K562 (cell line): ENCODE results near the gene DUS3L. TPM values are rescaled to one million over a fixed set of nuclear protein-coding genes. Genes with fewer than 3 reads are reported as not detected.

ENCODE experiments used
- ATAC-seq: fragments of 200-7000 bp; cut with Tn5 transposase; 3 replicates; pipeline ENCODE4 v1.9.1; 2020; ENCODE audit warnings: moderate library complexity
- BruUV-seq: library from RNA; stranded (reverse); fragments of 400-500 nt; replicated peaks from 2 replicates; lab custom pipeline; 2021; lab: Mats Ljungman, UMichigan
- CTCF ChIA-PET: fragments of 300-600 bp; formaldehyde crosslinking; extraction: SDS; loops from one replicate; lab custom pipeline; 2021; ENCODE audit warnings: low intra/inter-chr PET ratio; lab: Yijun Ruan, JAX
- POLR2A ChIA-PET: fragments of 300-600, 350-650 bp; sonication (Branson Sonifier 250); formaldehyde crosslinking; extraction: SDS; loops from one replicate; lab custom pipeline; 2021; ENCODE audit warnings: antibody characterized with exemption, inconsistent platforms; lab: Yijun Ruan, JAX
- DNase-seq, 4 experiments: peaks; one replicate each; pipeline versions ENCODE4 v3.0.0 to v3.0.0-alpha.2; 2011 to 2018; ENCODE audit warnings: low spot score in 3 of 4, mixed read lengths in 3 of 4; ENCODE audit errors: extremely low read depth in 1 of 4
- FAIRE-seq: peaks from 2 replicates; lab custom pipeline; 2011; peaks lifted over from hg19 to GRCh38; lab: Jason Lieb, UNC
- H2AFZ ChIP-seq: 2 replicates; pipeline ENCODE4 v1.6.0; 2011; ENCODE audit warnings: low read depth, low read length, control low read depth, inconsistent platforms
- H3K27ac ChIP-seq: fragments of 200-600 bp; 3 replicates; pipeline ENCODE4 v1.8.0; 2011; ENCODE audit warnings: low read depth, mild to moderate bottlenecking, control low read depth, inconsistent platforms, low read length, moderate library complexity, mixed read lengths; ENCODE audit errors: extremely low read depth
- H3K27me3 ChIP-seq, 2 experiments: fragments of 300-600 bp in 1 of 2; 2 replicates in 1 of 2; 3 replicates in 1 of 2; pipeline versions ENCODE4 v1.6.0 to v1.8.0; 2011; ENCODE audit warnings: inconsistent platforms in 2 of 2, low read length in 2 of 2, mild to moderate bottlenecking in 1 of 2, mixed read lengths in 1 of 2, moderate library complexity in 1 of 2; ENCODE audit not compliant: control insufficient read depth in 2 of 2, insufficient read depth in 2 of 2
- H3K36me3 ChIP-seq: fragments of 300-600 bp; 3 replicates; pipeline ENCODE4 v1.8.0; 2011; ENCODE audit warnings: mild to moderate bottlenecking, low read length, inconsistent platforms; ENCODE audit not compliant: control insufficient read depth, insufficient read depth
- H3K4me1 ChIP-seq, 2 experiments: fragments of 200-600 bp in 1 of 2; replicated peaks in 1 of 2; 2 replicates in 1 of 2; 3 replicates in 1 of 2; pipeline versions ENCODE4 v1.5.1 to v1.8.0; 2011; ENCODE audit warnings: inconsistent platforms in 2 of 2, low read length in 2 of 2, mild to moderate bottlenecking in 1 of 2, mixed read lengths in 1 of 2, moderate library complexity in 1 of 2; ENCODE audit not compliant: control insufficient read depth in 2 of 2, insufficient read depth in 2 of 2
- H3K4me2 ChIP-seq: 2 replicates; pipeline ENCODE4 v1.6.1; 2011; ENCODE audit warnings: low read length, control low read depth, inconsistent platforms, mixed read lengths; ENCODE audit not compliant: insufficient read depth
- H3K4me3 ChIP-seq: fragments of 200-600 bp; sonication (generic), shearing (Covaris generic); 2 replicates; pipeline ENCODE4 v1.5.1; 2016; ENCODE audit warnings: control low read depth, inconsistent platforms
- H3K79me2 ChIP-seq: fragments of 200-600 bp; 3 replicates; pipeline ENCODE4 v1.8.0; 2011; ENCODE audit warnings: low read length, inconsistent platforms; ENCODE audit not compliant: control insufficient read depth, insufficient read depth
- H3K9ac ChIP-seq, 2 experiments: 2 replicates each; pipeline versions ENCODE4 v1.6.0 to v1.6.1; 2011; ENCODE audit warnings: low read depth in 2 of 2, low read length in 2 of 2, control low read depth in 1 of 2, inconsistent platforms in 1 of 2, mild to moderate bottlenecking in 1 of 2, mixed read lengths in 1 of 2; ENCODE audit not compliant: insufficient read depth in 1 of 2
- H3K9me1 ChIP-seq: one replicate; pipeline ENCODE4 v1.6.0; 2011; ENCODE audit warnings: inconsistent platforms, mild to moderate bottlenecking, low read length, moderate library complexity; ENCODE audit not compliant: control insufficient read depth, insufficient read depth
- H3K9me3 ChIP-seq: replicated peaks from 2 replicates; pipeline ENCODE4 v1.5.1; 2011; ENCODE audit warnings: low read depth, low read length, inconsistent platforms; ENCODE audit not compliant: control insufficient read depth, insufficient read depth
- H4K20me1 ChIP-seq: replicated peaks from 2 replicates; pipeline ENCODE4 v1.6.1; 2011; ENCODE audit warnings: low read length, inconsistent platforms, mixed read lengths; ENCODE audit not compliant: control insufficient read depth, insufficient read depth
- BMI1 ChIP-seq: fragments of 150-350 bp; IDR thresholded peaks from 2 replicates; pipeline ENCODE4 v1.6.1; 2014; ENCODE audit warnings: low read length
- DDX20 ChIP-seq: fragments of 450-650 bp; IDR thresholded peaks from 2 replicates; pipeline ENCODE4 v1.6.1; 2016; ENCODE audit warnings: missing genetic modification characterization, low read depth, mild to moderate bottlenecking, missing compliant biosample characterization, moderate library complexity
- FOXK1 ChIP-seq: sonication (generic); formaldehyde crosslinking; IDR thresholded peaks from 2 replicates; pipeline ENCODE4 v1.8.0; 2022; ENCODE audit warnings: missing genetic modification reagents, mild to moderate bottlenecking, borderline replicate concordance
- GABPB1 ChIP-seq: sonication (generic); formaldehyde crosslinking; IDR thresholded peaks from 2 replicates; pipeline ENCODE4 v1.8.0; 2022; ENCODE audit warnings: mild to moderate bottlenecking, missing genetic modification reagents
- KLF6 ChIP-seq: fragments of 250-450 bp; sonication (Bioruptor Pico); IDR thresholded peaks from 2 replicates; pipeline ENCODE4 v1.4.0; 2020; ENCODE audit warnings: mild to moderate bottlenecking, moderate library complexity, borderline replicate concordance
- NRF1 ChIP-seq, 2 experiments: fragments of 450-650 bp; IDR thresholded peaks in 1 of 2; conservative IDR thresholded peaks in 1 of 2; 2 replicates each; pipeline ENCODE4 v1.6.1; 2014; ENCODE audit warnings: mild to moderate bottlenecking in 2 of 2
- RBBP5 ChIP-seq: fragments of 200-600 bp; sonication (generic); IDR thresholded peaks from 2 replicates; pipeline ENCODE4 v1.6.1; 2012; ENCODE audit warnings: borderline replicate concordance, mild to moderate bottlenecking, low read length, control low read depth, inconsistent platforms; ENCODE audit not compliant: insufficient read depth, poor library complexity, severe bottlenecking
- SAP30 ChIP-seq: fragments of 200-600 bp; sonication (generic); IDR thresholded peaks from 2 replicates; pipeline ENCODE4 v1.6.1; 2012; ENCODE audit warnings: borderline replicate concordance, low read depth, mild to moderate bottlenecking, moderate library complexity, low read length, control low read depth, inconsistent platforms; ENCODE audit not compliant: insufficient read depth, poor library complexity, severe bottlenecking
- ZNF140 ChIP-seq: fragments of 250-450 bp; sonication (Bioruptor Pico); IDR thresholded peaks from 2 replicates; pipeline ENCODE4 v1.8.0; 2021; ENCODE audit warnings: moderate library complexity, mild to moderate bottlenecking, inconsistent platforms
- ZNF212 ChIP-seq: fragments of 450-650 bp; formaldehyde crosslinking; IDR thresholded peaks from 2 replicates; pipeline ENCODE4 v1.4.0; 2020; ENCODE audit warnings: mild to moderate bottlenecking
- ZNF282 ChIP-seq: sonication (generic); formaldehyde crosslinking; IDR thresholded peaks from 2 replicates; pipeline ENCODE4 v1.8.1; 2023; ENCODE audit warnings: missing genetic modification reagents
- WGBS: fragments of 100-300 bp; shearing (Covaris generic); methylation state at CpG from one replicate; pipeline ENCODE4 v1.1.6; 2016; ENCODE audit warnings: low coverage, mixed read lengths; ENCODE audit not compliant: insufficient coverage; ENCODE audit errors: missing lambda C conversion rate; 5-methylcytosine and 5-hydroxymethylcytosine counted together
- in situ Hi-C: fragments of 300-500 bp; cut with MboI; formaldehyde crosslinking; loops from 4 replicates; pipeline ENCODE4 v1.15.0; 2018; ENCODE audit warnings: inconsistent platforms, mixed read lengths
- intact Hi-C: fragments of 100-400 bp; cut with micrococcal nuclease; formaldehyde crosslinking; loops from 2 replicates; pipeline ENCODE4 v1.14.2; 2022
- polyA plus RNA-seq, 8 experiments: library from polyadenylated mRNA; depleted of rRNA in 4 of 8; stranded (reverse) in 5 of 8; unstranded in 3 of 8; fragments of >200 nt; fragmentation: Nextera tagmentation in 2 of 8; fragmentation: Illumina TruSeq in 1 of 8; extraction: Ambion mirVana in 2 of 8; extraction: Trizol in 1 of 8; gene quantifications; 2 replicates each; pipeline versions ENCODE4 v1.2.1 to v1.2.3, GENCODE V29; 2011 to 2014; ENCODE audit warnings: inconsistent platforms in 1 of 8, missing spikeins in 1 of 8
- total RNA-seq, 7 experiments: library from RNA; depleted of rRNA in 6 of 7; stranded (reverse); fragments of >200 nt in 6 of 7; fragmentation: Illumina TruSeq in 2 of 7; extraction: Trizol in 2 of 7; gene quantifications; 2 replicates each; pipeline versions ENCODE4 v1.2.1 to v1.2.3, GENCODE V29; 2011 to 2021; ENCODE audit warnings: low replicate concordance in 1 of 7
- TF ChIP-seq, protein P1 (sequence below): fragments of 450-650 bp; formaldehyde crosslinking; IDR thresholded peaks from 2 replicates; pipeline ENCODE4 v1.4.0; 2020; ENCODE audit warnings: mild to moderate bottlenecking, moderate library complexity

Gene DUS3L
- total and polyA plus RNA-seq, 9 of the 15 experiments (the other 6 are each of a cell fraction or from before 2014, with no cell fraction given) = 1.7 to 102 (median 77.5) TPM

DNA sequence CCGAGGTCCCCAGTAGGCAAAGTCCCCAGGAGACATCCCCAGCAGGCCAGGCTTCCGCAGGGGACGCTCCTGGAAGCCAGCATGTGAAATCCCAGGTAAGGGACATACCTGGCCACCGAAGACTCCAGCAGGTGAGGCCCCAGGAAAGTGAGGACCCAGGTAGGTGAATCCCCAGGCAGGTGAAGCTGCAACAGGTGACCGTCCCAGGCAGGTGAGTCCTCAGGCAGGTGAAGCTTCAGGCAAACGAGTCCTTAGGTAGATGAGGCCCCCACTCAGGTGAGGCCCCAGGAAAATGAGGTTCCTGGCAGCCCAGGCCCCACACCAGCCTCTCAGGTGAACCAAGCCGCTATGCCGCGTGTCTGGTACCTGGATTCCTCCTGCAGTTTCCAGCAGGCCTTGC, 40.2 kb upstream of the DUS3L start:
- Histone ChIP-seq H3K27me3 (peaks cover 11 to 25% of the 10 kb centered on the region in 2 experiments), H3K9me1 (peaks cover 3% of the 10 kb centered on the region), H2AFZ (no peak overlapping the region), H3K9me3 (no peaks in the 10 kb centered on the region), H3K4me1 (peaks cover 6 to 51% of the 10 kb centered on the region in 2 experiments; a peak in 4 of 5 replicates), H3K4me2 (no peak overlapping the region), H3K36me3 (no peaks in the 10 kb centered on the region), H3K9ac (no peak overlapping the region), H3K79me2 (peaks cover 4% of the 10 kb centered on the region; the same call in 1 of the 3 replicates), H3K4me3 (no peak overlapping the region), H4K20me1 (no peaks in the 10 kb centered on the region; the same call in 1 of the 2 replicates), H3K27ac (no peak overlapping the region)
- DNase-seq (no peak), FAIRE-seq (no peak), ATAC-seq (no peak)
- TF ChIP-seq SAP30 (no peak), ZNF212 (CRISPR knock-in tag) (no peak), RBBP5 (no peak), BMI1 (no peak), FOXK1 (CRISPR knock-in tag) (no peak), NRF1 (conservative IDR thresholded peaks at IDR 0.05 in 1 of 2, IDR thresholded peaks at IDR 0.05 in 1 of 2) (no peak), ZNF282 (CRISPR knock-in tag) (no peak), ZNF140 (CRISPR knock-in tag) (no peak), KLF6 (CRISPR knock-in tag) (no peak), GABPB1 (no peak), DDX20 (tag) (no peak)
- TF ChIP-seq, protein P1, sequence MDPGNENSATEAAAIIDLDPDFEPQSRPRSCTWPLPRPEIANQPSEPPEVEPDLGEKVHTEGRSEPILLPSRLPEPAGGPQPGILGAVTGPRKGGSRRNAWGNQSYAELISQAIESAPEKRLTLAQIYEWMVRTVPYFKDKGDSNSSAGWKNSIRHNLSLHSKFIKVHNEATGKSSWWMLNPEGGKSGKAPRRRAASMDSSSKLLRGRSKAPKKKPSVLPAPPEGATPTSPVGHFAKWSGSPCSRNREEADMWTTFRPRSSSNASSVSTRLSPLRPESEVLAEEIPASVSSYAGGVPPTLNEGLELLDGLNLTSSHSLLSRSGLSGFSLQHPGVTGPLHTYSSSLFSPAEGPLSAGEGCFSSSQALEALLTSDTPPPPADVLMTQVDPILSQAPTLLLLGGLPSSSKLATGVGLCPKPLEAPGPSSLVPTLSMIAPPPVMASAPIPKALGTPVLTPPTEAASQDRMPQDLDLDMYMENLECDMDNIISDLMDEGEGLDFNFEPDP = no peak
- ChIA-PET CTCF (no interaction called here), POLR2A (no interaction called here)
- 59% methylated on average over 9 of the region's 9 CpGs for WGBS
- BruUV-seq = no TSS peak
- intact Hi-C loops = no loop called here
- in situ Hi-C loops = no loop called here
